Measurements from ENCODE around the gene IZUMO2.

DNA sequence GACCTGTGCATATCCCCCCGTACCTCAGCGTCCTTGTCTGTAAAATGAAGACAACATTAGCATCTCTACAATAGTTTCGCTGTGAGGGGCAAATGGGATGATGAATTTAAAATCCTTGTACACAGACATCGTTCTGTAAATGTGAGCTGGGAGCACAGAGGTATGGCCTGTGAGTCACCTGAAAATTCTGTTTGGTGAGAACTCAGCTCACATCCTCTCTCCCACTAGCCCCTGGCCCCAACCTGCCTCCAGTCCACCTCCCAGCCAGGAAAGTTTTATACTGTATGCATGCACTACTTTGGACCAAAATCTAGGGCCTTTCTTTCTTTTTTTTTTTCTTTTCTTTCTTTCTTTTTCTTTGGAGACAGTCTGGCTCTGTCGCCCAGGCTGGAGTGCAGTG is 8.7 kb upstream of the IZUMO2 start:
- TF ChIP-seq EZH2phosphoT487 (IDR thresholded peaks at IDR 0.05; ENCODE audit: insufficient read depth, low read depth) (no peak), EZH2 (IDR thresholded peaks at IDR 0.05; ENCODE audit: insufficient read depth, poor library complexity, severe bottlenecking) (no peak)
